ENCODE results near the gene CAMK2A. TPM values are rescaled to one million over a fixed set of nuclear protein-coding genes. Genes with fewer than 3 reads are reported as not detected.

Gene CAMK2A
- total RNA-seq, 2 donors from 2014 or later: 0.23 to 0.29 TPM

- intact Hi-C loops (cut with DNase I): no loop called here
- no peak for DNase-seq (ENCODE audit: low spot score)
Observed at GRCh38 chr5:150291388-150292385, 2.1 kb upstream of the CAMK2A start.

- intact Hi-C loops (cut with DNase I): no loop called here
- DNase-seq (ENCODE audit: low spot score): no peak
Observed at GRCh38 chr5:150288791-150289190, 782 bp downstream of the CAMK2A start.

- DNase-seq (ENCODE audit: low spot score): no peak
- intact Hi-C loops (cut with DNase I): no loop called here
Observed at GRCh38 chr5:150288361-150288760, 1.2 kb downstream of the CAMK2A start.

- DNase-seq (ENCODE audit: low spot score): no peak
- intact Hi-C loops (cut with DNase I): no loop called here
Observed at GRCh38 chr5:150286820-150287219, 2.8 kb downstream of the CAMK2A start.

GRCh38 chr5:150285114-150285513 is 4.5 kb downstream of the CAMK2A start:
- peak; percentile 73 for DNase-seq (ENCODE audit: low spot score)
- intact Hi-C loops (cut with DNase I): no loop called here

GRCh38 chr5:150284311-150284710 is 5.3 kb downstream of the CAMK2A start:
- intact Hi-C loops (cut with DNase I): no loop called here

GRCh38 chr5:150283904-150284303 is 5.7 kb downstream of the CAMK2A start:
- DNase-seq (ENCODE audit: low spot score): peak; percentile 68
- intact Hi-C loops (cut with DNase I): no loop called here

More at GRCh38 chr5:150284311-150284710, 5.3 kb downstream of the CAMK2A start:
- peak; percentile 64 for DNase-seq (ENCODE audit: low spot score)

GRCh38 chr5:150281987-150282386 is 7.6 kb downstream of the CAMK2A start:
- intact Hi-C loops (cut with DNase I): no loop called here

GRCh38 chr5:150279330-150280020 is 10.1 kb downstream of the CAMK2A start:
- intact Hi-C loops (cut with DNase I): no loop called here
- no peak for DNase-seq (ENCODE audit: low spot score)

More at GRCh38 chr5:150281987-150282386, 7.6 kb downstream of the CAMK2A start:
- DNase-seq (ENCODE audit: low spot score): no peak

GRCh38 chr5:150278916-150279315 is 10.7 kb downstream of the CAMK2A start:
- no peak for DNase-seq (ENCODE audit: low spot score)
- intact Hi-C loops (cut with DNase I): no loop called here

GRCh38 chr5:150278046-150278730 is 11.4 kb downstream of the CAMK2A start:
- intact Hi-C loops (cut with DNase I): no loop called here
- DNase-seq (ENCODE audit: low spot score): no peak

- intact Hi-C loops (cut with DNase I): no loop called here
Observed at GRCh38 chr5:150277043-150277442, 12.5 kb downstream of the CAMK2A start.

GRCh38 chr5:150274811-150275210 is 14.8 kb downstream of the CAMK2A start:
- DNase-seq (ENCODE audit: low spot score): no peak
- intact Hi-C loops (cut with DNase I): no loop called here

More at GRCh38 chr5:150277043-150277442, 12.5 kb downstream of the CAMK2A start:
- no peak for DNase-seq (ENCODE audit: low spot score)

GRCh38 chr5:150272531-150272930 is 17.0 kb downstream of the CAMK2A start:
- DNase-seq (ENCODE audit: low spot score): no peak
- intact Hi-C loops (cut with DNase I): no loop called here

- intact Hi-C loops (cut with DNase I): no loop called here
- DNase-seq (ENCODE audit: low spot score): no peak
Observed at GRCh38 chr5:150271923-150272322, 17.6 kb downstream of the CAMK2A start.

- intact Hi-C loops (cut with DNase I): no loop called here
- no peak for DNase-seq (ENCODE audit: low spot score)
Observed at GRCh38 chr5:150271296-150271692, 18.3 kb downstream of the CAMK2A start.

- intact Hi-C loops (cut with DNase I): no loop called here
- no peak for DNase-seq (ENCODE audit: low spot score)
Observed at GRCh38 chr5:150270541-150271295, 18.9 kb downstream of the CAMK2A start.

- intact Hi-C loops (cut with DNase I): loop anchor here in 1 of 2 donors (10.0 kb wide), 1 partner anchor 168 kb away; no protein-coding TSS in a partner anchor
- no peak for DNase-seq (ENCODE audit: low spot score)
Observed at GRCh38 chr5:150266871-150267291, 22.7 kb downstream of the CAMK2A start.

GRCh38 chr5:150265870-150266383 is 23.6 kb downstream of the CAMK2A start:
- intact Hi-C loops (cut with DNase I): loop anchor here in 1 of 2 donors (10.0 kb wide), 1 partner anchor 169 kb away; no protein-coding TSS in a partner anchor
- DNase-seq (ENCODE audit: low spot score): no peak

Data from posterior vena cava (tissue), 2 donors.